Stimulated activated effector memory CD8-positive, alpha-beta T cell treated with anti-CD3 and anti-CD28 coated beads, Interleukin-12 subunit alpha, Interleukin-12 subunit beta, amount 100 ng/mL, for 72 hours (primary cell): ENCODE data around the gene NDUFA7.
"Not testable (repeated sequence)": the region's sequence is repeated elsewhere in the genome, so short reads cannot be mapped to it uniquely, and the experiment has no call there.

Experiments
- ATAC-seq: fragments of 150-1000 bp; cut with Tn5 transposase; 2 replicates; pipeline ENCODE4 v1.10.0; 2021
- DNase-seq, 2 donors: peaks; one replicate each; pipeline ENCODE4 v3.0.0; 2021 to 2022; ENCODE audit warnings: low spot score in 2 of 2
- H3K27ac Mint-ChIP-seq: one replicate; pipeline ENCODE4 v1.8.0; 2022; ENCODE audit warnings: mild to moderate bottlenecking, mixed read lengths
- H3K36me3 Mint-ChIP-seq: one replicate; pipeline ENCODE4 v1.8.0; 2022; ENCODE audit warnings: mild to moderate bottlenecking, mixed read lengths
- H3K4me1 Mint-ChIP-seq: one replicate; pipeline ENCODE4 v1.8.0; 2022; ENCODE audit warnings: mixed read lengths
- H3K4me3 Mint-ChIP-seq: one replicate; pipeline ENCODE4 v1.8.0; 2022; ENCODE audit warnings: mild to moderate bottlenecking, mixed read lengths
- H3K9me3 Mint-ChIP-seq: one replicate; pipeline ENCODE4 v1.8.0; 2022; ENCODE audit warnings: mixed read lengths

The NDUFA7 gene

GRCh38 chr19:8321067-8321985 lies at the start of gene NDUFA7, which contains the start of gene RPS28:
NDUFA7 (minus strand) TSS chr19:8321375; CDS start chr19:8321358, 17 bp downstream.
RPS28 (plus strand) TSS chr19:8321496; CDS start chr19:8321531, 35 bp downstream.
- H3K36me3 Mint-ChIP-seq = peaks cover 63% of the 10 kb centered on the region
- DNase-seq = peak; percentile 97 to 99
- peak within 1 kb of the TSS; percentile 97 for H3K4me3 Mint-ChIP-seq
- ATAC-seq = peak; percentile 96
- peak within 1 kb of the TSS; percentile 98 for H3K27ac Mint-ChIP-seq
- H3K4me1 Mint-ChIP-seq = peaks cover 18% of the 10 kb centered on the region
- no peaks in the 10 kb centered on the region for H3K9me3 Mint-ChIP-seq

- H3K4me3 Mint-ChIP-seq = no peak overlapping the region
- no peak overlapping the region for H3K27ac Mint-ChIP-seq
- peaks cover 81% of the 10 kb centered on the region for H3K36me3 Mint-ChIP-seq
- peaks cover 17% of the 10 kb centered on the region for H3K4me1 Mint-ChIP-seq
- no peak for ATAC-seq
- DNase-seq = no peak
- H3K9me3 Mint-ChIP-seq = no peaks in the 10 kb centered on the region
Observed at GRCh38 chr19:8370176-8371010, 49.2 kb upstream of the NDUFA7 start.

GRCh38 chr19:8367327-8368001 lies 46.3 kb upstream of the NDUFA7 start:
- Mint-ChIP-seq H3K4me1 (peaks cover 26% of the 10 kb centered on the region), H3K9me3 (no peaks in the 10 kb centered on the region), H3K27ac (no peak overlapping the region), H3K36me3 (peaks cover 88% of the 10 kb centered on the region), H3K4me3 (peak overlapping the region; percentile 94)
- ATAC-seq = no peak
- DNase-seq = no peak

- ATAC-seq (no peak), DNase-seq (no peak)
- Mint-ChIP-seq H3K36me3 (peaks cover 83% of the 10 kb centered on the region), H3K27ac (no peak overlapping the region), H3K9me3 (no peaks in the 10 kb centered on the region), H3K4me3 (peak overlapping the region; percentile 94), H3K4me1 (peaks cover 30% of the 10 kb centered on the region)
Observed at GRCh38 chr19:8366961-8367326, 45.8 kb upstream of the NDUFA7 start.

- no peak overlapping the region for H3K27ac Mint-ChIP-seq
- peaks cover 36% of the 10 kb centered on the region for H3K4me1 Mint-ChIP-seq
- peaks cover 75% of the 10 kb centered on the region for H3K36me3 Mint-ChIP-seq
- ATAC-seq (no peak), DNase-seq (no peak)
- peak overlapping the region; percentile 94 for H3K4me3 Mint-ChIP-seq
- H3K9me3 Mint-ChIP-seq = no peaks in the 10 kb centered on the region
Observed at GRCh38 chr19:8366121-8366581, 45.0 kb upstream of the NDUFA7 start.

- H3K9me3 Mint-ChIP-seq = no peaks in the 10 kb centered on the region
Observed at GRCh38 chr19:8363803-8364771, 42.9 kb upstream of the NDUFA7 start, which contains the start of gene ANGPTL4. ANGPTL4 (plus strand) TSS chr19:8364155; CDS start chr19:8364322, 167 bp downstream.

GRCh38 chr19:8361921-8362793 lies 41.0 kb upstream of the NDUFA7 start:
- Mint-ChIP-seq H3K27ac (no peak overlapping the region), H3K36me3 (peaks cover 35% of the 10 kb centered on the region), H3K4me1 (peaks cover 28% of the 10 kb centered on the region), H3K9me3 (no peaks in the 10 kb centered on the region), H3K4me3 (peak overlapping the region; percentile 94)
- DNase-seq = no peak
- peak; percentile 72 for ATAC-seq

More at GRCh38 chr19:8363803-8364771, 42.9 kb upstream of the NDUFA7 start, which contains the start of gene ANGPTL4:
- Mint-ChIP-seq H3K4me3 (peak within 1 kb of the TSS; percentile 94), H3K36me3 (peaks cover 54% of the 10 kb centered on the region), H3K4me1 (peaks cover 36% of the 10 kb centered on the region), H3K27ac (peak within 1 kb of the TSS; percentile 96)
- DNase-seq = peak; percentile 68 to 76
- ATAC-seq = peak; percentile 92

GRCh38 chr19:8360196-8360595 lies 39.0 kb upstream of the NDUFA7 start:
- peaks cover 15% of the 10 kb centered on the region for H3K36me3 Mint-ChIP-seq
- H3K9me3 Mint-ChIP-seq = peaks cover 4% of the 10 kb centered on the region
- DNase-seq (no peak), ATAC-seq (no peak)
- no peak overlapping the region for H3K4me3 Mint-ChIP-seq
- peaks cover 29% of the 10 kb centered on the region for H3K4me1 Mint-ChIP-seq
- no peak overlapping the region for H3K27ac Mint-ChIP-seq

GRCh38 chr19:8358948-8359347 lies 37.8 kb upstream of the NDUFA7 start:
- Mint-ChIP-seq H3K9me3 (peaks cover 4% of the 10 kb centered on the region), H3K4me3 (no peak overlapping the region), H3K36me3 (peaks cover 4% of the 10 kb centered on the region), H3K4me1 (peaks cover 29% of the 10 kb centered on the region), H3K27ac (no peak overlapping the region)
- DNase-seq (no peak), ATAC-seq (no peak)

GRCh38 chr19:8357007-8357521 lies 35.9 kb upstream of the NDUFA7 start:
- H3K4me1 Mint-ChIP-seq = peaks cover 21% of the 10 kb centered on the region
- no peak for DNase-seq
- H3K9me3 Mint-ChIP-seq = peaks cover 4% of the 10 kb centered on the region
- no peak for ATAC-seq
- H3K36me3 Mint-ChIP-seq = no peaks in the 10 kb centered on the region
- no peak overlapping the region for H3K27ac Mint-ChIP-seq
- H3K4me3 Mint-ChIP-seq = no peak overlapping the region

- ATAC-seq (peak; percentile 87), DNase-seq (no peak)
- Mint-ChIP-seq H3K4me3 (peak overlapping the region; percentile 5), H3K9me3 (peaks cover 4% of the 10 kb centered on the region), H3K27ac (no peak overlapping the region), H3K36me3 (no peaks in the 10 kb centered on the region), H3K4me1 (peaks cover 19% of the 10 kb centered on the region)
Observed at GRCh38 chr19:8355631-8356402, 34.6 kb upstream of the NDUFA7 start.

GRCh38 chr19:8352845-8353244 lies 31.7 kb upstream of the NDUFA7 start:
- H3K36me3 Mint-ChIP-seq, ATAC-seq, H3K27ac Mint-ChIP-seq, DNase-seq, H3K9me3 Mint-ChIP-seq, H3K4me3 Mint-ChIP-seq: not testable (repeated sequence)
- peaks cover 19% of the 10 kb centered on the region for H3K4me1 Mint-ChIP-seq
